SU-DHL-6 (cell line): ENCODE measurements around the gene MGAT5B.

Experiments
- EZH2phosphoT487 ChIP-seq: fragments of 200-600 bp; sonication (generic), shearing (Covaris generic); conservative IDR thresholded peaks from 2 replicates; pipeline ENCODE4 v1.6.1; 2018; ENCODE audit warnings: mild to moderate bottlenecking, antibody characterized with exemption, low read length, moderate library complexity, mixed read lengths
- TF ChIP-seq, protein P1 (sequence below): fragments of 200-600 bp; sonication (generic); IDR thresholded peaks from one replicate; pipeline ENCODE4 v1.5.1; 2017; ENCODE audit warnings: antibody characterized with exemption, mild to moderate bottlenecking, low read length, moderate library complexity; ENCODE audit not compliant: insufficient read depth, poor library complexity, severe bottlenecking

DNA sequence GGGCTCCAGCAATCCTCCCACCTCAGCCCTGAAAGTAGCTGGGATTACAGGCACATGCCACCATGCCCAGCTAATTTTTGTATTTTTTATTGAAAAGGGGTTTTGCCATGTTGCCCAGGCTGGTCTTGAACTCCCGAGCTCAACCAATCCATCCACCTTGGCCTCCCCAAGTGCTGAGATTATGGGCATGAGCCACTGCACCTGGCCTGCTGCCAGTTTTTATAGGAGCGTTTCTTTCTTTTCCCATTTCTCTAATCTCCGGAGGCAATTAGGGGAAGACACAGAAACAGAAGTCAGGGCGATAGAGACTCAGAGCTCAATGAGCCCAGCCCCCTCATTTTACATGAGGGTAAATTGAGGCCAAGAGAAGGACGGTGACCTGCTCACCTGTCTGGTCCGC is 10.4 kb downstream of the MGAT5B start:
- TF ChIP-seq, protein P1, sequence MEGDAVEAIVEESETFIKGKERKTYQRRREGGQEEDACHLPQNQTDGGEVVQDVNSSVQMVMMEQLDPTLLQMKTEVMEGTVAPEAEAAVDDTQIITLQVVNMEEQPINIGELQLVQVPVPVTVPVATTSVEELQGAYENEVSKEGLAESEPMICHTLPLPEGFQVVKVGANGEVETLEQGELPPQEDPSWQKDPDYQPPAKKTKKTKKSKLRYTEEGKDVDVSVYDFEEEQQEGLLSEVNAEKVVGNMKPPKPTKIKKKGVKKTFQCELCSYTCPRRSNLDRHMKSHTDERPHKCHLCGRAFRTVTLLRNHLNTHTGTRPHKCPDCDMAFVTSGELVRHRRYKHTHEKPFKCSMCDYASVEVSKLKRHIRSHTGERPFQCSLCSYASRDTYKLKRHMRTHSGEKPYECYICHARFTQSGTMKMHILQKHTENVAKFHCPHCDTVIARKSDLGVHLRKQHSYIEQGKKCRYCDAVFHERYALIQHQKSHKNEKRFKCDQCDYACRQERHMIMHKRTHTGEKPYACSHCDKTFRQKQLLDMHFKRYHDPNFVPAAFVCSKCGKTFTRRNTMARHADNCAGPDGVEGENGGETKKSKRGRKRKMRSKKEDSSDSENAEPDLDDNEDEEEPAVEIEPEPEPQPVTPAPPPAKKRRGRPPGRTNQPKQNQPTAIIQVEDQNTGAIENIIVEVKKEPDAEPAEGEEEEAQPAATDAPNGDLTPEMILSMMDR: no peak
- TF ChIP-seq EZH2phosphoT487: no peak
